Measurements from ENCODE around the gene BTF3. TPM values are rescaled to one million over a fixed set of nuclear protein-coding genes. Genes with fewer than 3 reads are reported as not detected.
"Not testable (repeated sequence)": the region's sequence is repeated elsewhere in the genome, so short reads cannot be mapped to it uniquely, and the experiment has no call there.

The BTF3 gene
- total RNA-seq, 1 donor from 2014 or later: 332 TPM

GRCh38 chr5:73486119-73486899 is 11.9 kb upstream of the BTF3 start:
- no peak for DNase-seq

GRCh38 chr5:73487257-73487656 is 11.0 kb upstream of the BTF3 start:
- not testable (repeated sequence) for DNase-seq

DNA sequence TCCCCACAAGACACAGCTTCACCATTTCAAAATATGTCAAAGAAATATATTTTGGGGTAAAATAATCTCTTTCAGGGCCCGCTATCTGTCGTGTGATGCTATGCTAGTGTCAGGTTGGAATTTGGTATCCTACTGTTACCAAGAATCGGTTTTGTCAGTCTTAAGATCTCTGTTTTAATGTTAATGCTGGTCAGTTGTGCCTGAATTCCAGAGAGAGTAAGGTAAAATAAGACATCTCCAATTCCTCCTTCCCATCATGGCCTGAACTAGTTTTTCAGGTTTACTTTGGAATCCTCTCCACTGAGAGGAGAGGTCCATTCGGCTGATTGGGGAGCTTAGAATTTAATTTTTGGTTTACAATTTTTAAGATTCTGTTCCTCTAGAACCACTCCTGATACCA is 10.4 kb upstream of the BTF3 start:
- DNase-seq: no peak

- DNase-seq: no peak
These were observed 9.4 kb upstream of the BTF3 start for GRCh38 chr5:73488806-73489205.

DNA sequence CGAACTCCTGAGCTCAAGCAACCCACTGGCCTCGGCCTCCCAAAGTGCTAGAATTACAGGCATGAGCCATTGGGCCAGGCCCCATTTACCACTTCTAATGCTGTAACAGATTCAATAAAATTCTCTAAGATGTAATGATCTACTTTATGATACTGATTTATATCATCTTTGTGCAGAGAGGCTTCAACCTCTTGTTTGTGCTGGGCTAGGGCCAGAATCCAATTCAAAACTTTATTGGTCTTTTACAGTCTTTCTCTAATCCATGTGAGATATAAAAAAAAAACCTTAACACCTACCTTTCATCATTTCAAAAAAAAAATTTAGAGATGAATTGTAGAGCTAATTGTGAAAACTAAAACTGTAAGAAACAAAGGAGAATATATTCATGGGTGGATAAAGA is 8.2 kb upstream of the BTF3 start:
- DNase-seq: no peak

DNA sequence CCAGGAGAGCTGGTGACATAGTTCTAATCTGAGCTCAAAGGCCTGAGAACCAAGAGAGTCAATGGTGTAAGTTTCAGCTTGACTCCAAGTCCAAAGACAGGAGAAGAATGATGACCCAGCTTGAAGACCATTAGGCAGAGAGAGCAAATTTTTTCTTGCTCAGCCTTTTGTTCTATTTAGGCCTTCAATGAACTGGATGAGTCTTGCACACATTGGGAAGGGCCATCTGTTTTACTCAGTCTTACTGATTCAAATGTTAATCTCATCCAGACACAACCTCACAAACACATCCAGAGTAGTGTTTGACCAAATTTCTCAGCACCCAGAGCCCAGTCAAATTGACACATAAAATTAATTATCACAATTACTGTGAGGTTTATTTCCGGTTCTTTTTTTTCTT is 7.1 kb upstream of the BTF3 start:
- DNase-seq: no peak

DNA sequence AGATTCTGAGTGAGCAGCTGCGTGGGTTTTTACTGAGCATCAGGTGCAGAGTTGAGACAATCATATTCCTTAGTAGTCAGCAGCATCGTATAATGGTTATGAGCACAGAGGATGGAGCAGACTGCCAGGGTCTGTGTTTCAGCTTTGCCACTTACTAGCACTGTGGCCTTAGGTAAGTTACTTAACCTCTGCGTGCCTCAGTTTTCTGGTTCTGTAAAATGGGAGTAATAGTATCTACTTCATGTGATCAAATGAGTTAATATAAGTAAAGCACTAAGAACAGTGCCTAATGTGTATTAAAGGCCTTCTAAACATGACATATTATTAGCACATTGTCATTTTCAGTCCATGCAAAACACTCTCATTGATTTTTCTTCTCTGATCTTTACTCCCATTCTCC is 4.8 kb upstream of the BTF3 start:
- no peak for DNase-seq

GRCh38 chr5:73494721-73495120 is 3.5 kb upstream of the BTF3 start:
- DNase-seq: no peak

DNA sequence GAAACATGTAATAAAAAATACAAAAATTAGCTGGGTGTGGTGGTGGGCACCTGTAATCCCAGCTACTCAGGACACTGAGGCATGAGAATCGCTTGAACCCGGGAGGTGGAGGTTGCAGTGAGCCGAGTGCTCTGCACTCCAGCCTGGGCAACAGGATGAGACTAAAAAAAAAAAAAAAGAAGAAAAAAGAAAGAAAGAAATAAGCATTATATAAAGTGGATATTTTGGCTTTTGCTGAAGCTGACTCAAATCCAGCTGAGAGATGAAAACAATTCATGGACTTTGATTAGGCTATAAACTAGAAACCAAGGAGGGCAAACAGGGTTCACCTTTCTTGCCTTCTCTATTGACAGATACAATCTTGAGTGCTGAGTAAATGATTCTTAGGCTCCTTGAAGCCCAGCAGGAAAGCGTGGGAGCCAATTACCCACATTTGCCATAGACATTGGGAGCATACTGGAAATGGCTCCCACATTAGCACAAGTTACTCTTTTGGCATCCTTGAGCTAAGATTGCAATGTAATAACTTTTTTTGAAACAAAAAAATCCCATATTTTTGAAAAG is 2.4 kb upstream of the BTF3 start:
- no peak for DNase-seq

DNA sequence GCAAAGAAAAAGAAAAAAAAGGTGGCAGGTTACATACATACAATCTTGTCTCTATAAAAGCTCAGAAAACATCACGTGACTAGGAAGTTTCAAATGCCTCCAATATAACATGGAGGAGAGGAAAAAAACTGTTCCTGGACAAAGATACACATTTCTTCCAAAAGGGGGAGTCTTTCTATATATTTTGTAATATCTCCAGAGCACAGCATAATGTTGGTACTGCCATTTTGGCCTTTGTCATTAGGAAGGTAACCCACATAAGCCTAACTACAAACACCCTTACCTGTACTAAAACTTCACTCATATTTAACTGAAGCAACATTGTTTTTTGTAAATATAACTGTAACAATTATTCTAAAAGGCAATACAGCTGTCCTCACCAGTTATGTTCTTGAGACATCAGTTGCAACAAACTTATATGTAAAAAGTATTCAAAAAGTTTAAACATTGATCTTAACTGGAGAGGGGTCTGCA is 1.2 kb upstream of the BTF3 start:
- DNase-seq: peak; percentile 74

- no peak for DNase-seq
These were observed 665 bp upstream of the BTF3 start for GRCh38 chr5:73497497-73498056.

- DNase-seq: peak; percentile 14
These were observed 945 bp downstream of the BTF3 start for GRCh38 chr5:73499187-73499586.

DNA sequence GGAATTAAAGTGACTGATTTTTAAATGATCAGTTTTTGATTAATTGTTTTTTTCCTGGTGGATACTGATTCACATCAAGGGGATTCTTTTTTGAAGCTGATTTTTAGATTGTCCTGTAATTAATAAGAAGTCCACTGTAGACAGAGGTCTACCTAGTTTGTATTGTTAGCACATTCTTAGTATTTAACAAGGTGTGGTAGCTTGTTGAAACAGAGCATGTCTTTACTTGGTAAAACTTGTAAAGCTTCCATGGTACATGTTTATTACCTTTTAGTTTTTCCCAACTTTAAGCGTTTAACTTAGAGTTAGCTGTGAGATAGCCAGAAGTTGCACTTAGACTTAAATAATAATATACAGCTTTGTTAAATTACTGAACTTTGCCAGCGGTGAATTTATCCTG is 1.5 kb downstream of the BTF3 start:
- DNase-seq: no peak

DNA sequence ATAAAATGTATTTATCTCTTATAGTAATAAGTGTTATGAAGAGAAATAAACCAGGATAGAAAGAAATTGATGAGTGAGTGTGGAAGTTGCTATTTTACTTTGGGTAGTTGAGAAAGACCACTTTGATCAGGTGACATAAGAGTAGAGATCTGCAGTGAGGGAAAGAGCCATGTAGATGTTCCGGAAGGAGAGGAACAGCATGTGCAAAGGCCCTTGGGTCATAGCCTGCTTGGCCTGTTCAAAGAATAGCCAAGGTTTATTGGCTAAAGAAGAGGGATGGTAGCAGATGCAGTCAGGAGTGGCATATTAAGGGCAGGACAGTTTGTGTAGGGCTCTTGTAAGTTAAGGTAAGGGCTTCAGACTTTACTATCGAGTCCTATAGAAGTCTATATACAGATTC is 3.2 kb downstream of the BTF3 start:
- no peak for DNase-seq

GRCh38 chr5:73506459-73506955 is 8.3 kb downstream of the BTF3 start:
- DNase-seq: no peak

GRCh38 chr5:73507062-73507461 is 8.8 kb downstream of the BTF3 start:
- no peak for DNase-seq

DNA sequence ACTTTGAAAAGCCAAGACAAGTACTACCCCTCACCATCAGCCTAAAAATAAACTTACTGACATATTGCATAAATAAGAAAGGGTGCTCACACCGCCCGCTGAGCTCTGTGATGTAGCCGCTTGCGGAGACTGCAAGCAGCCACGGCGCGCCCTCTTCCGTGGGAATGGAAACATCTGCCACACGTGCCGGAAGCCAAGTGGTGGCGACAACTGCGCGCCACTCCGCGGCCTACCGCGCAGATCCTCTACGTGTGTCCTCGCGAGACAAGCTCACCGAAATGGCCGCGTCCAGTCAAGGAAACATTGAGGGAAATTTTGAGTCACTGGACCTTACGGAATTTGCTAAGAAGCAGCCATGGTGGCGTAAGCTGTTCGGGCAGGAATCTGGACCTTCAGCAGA is 10.3 kb downstream of the BTF3 start:
- not testable (repeated sequence) for DNase-seq

DNA sequence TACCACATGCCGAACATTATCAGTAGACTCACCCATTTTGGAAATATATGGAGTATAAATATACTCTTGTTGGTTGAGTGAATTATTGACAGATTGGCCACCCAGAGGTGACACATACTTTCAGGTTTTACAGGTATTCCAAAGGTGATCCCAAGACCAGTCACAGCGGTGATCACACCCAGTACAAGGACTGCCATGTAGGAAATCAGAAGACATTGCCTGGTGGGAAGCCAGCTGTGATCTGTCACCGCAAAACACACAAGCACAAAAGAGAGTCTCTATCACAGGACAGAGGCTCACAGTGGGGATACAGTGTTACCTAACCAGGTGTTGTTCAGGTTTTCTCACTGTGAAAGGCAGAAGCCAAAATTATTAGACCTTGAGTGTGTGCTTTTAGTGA is 15.8 kb downstream of the BTF3 start:
- no peak for DNase-seq

DNA sequence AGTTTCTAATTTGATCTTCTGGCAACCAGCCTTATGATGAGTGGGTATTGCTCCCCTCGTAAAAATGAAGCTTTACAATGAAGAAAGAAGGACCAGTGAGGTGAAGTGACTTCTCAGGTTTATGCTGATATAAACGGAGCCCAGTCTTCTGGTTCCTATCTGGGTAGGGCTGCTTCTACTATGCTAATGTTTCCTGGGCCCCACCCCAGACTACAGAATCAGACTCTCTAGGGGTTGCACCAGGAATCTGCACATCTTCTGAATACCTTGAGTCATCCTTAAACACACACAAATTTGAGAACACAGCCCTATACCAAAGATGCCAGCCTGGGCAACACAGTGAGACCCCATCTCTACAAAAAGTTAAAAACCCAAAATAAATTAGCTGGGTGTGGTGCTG is 16.2 kb downstream of the BTF3 start:
- no peak for DNase-seq

DNA sequence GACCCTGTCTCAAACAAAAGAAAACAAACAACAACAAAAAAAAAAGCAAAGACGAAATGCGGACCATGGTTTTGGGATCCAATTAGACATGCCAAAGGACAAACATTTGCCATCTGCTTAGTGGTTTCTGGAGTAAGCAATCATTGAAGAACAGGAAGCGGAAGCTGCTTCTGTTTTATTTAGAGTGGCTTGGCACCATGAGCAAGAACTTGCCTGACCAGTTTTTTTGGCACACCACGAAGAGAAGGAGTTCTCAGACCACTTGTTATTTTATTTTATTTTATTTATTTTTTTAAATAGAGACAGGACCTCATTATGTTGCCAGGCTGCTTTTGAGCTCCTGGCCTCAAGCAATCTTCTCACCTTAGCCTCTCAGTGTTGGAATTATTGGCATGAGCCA is 17.0 kb downstream of the BTF3 start:
- peak; percentile 39 for DNase-seq

DNA sequence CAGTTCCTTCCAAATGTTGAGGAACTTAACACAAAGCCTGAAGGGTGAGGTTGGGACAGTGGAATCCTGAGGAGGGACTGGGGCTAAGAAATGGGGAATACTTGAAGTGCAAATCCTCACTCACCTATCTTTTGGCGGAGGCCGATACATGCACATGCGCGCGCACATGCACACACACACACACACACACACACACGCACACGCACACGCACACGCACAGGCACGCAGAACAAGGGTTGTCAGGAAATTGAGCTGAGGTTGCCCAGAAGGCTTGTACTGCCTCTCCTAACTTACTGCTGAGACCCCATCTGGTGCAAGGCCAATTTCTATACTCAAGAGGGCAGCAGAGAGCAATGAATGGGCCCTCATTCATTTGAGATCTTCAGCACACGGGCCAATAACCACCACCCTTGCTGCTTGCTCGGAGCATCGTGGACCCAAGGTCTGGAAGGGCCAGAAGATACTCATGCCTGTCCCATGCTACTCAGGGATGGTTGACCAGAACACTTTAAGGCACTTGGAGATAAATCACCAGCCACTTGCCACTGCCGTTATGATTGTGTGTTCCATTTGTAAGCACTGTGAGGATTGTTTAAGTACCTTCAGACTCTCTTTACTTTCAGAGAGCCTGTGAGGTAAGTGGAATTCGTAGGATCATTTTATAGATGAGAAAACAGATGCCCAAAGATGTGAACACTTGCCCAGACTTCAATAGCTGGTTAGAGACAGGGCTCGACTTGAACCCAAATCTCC is 21.5 kb downstream of the BTF3 start:
- peak; percentile 90 for DNase-seq

DNA sequence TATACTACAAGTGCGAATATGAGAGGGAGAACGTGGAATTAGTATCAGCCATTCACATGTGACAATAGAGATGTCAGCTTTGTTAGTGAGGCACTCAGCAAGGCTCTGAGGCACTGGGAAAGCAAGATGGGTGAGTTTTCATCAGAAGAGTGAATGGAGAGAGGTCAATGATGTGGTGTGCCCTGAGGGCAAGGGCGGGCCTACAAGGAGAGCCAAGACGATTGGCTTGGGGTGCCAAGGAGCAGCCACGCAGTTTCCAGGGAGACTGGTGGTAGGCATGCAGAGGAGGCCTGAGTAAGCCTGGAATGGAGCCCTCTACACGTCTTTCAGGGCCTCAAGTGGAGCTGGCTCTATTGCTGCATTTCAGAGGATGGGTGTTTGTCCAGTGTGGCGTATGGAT is 24.7 kb downstream of the BTF3 start:
- DNase-seq: no peak

- no peak for DNase-seq
These were observed 25.6 kb downstream of the BTF3 start for GRCh38 chr5:73523861-73524260.

All from tongue (tissue), 2 donors.